HG03280 (cell line): ENCODE results near the gene MECP2.

Experiments used
- ATAC-seq: cut with Tn5 transposase; IDR thresholded peaks from one replicate; pipeline ENCODE4 v1.9.1; 2021; ENCODE audit warnings: mild to moderate bottlenecking, moderate library complexity; ENCODE audit not compliant: unreplicated experiment

The MECP2 gene

DNA sequence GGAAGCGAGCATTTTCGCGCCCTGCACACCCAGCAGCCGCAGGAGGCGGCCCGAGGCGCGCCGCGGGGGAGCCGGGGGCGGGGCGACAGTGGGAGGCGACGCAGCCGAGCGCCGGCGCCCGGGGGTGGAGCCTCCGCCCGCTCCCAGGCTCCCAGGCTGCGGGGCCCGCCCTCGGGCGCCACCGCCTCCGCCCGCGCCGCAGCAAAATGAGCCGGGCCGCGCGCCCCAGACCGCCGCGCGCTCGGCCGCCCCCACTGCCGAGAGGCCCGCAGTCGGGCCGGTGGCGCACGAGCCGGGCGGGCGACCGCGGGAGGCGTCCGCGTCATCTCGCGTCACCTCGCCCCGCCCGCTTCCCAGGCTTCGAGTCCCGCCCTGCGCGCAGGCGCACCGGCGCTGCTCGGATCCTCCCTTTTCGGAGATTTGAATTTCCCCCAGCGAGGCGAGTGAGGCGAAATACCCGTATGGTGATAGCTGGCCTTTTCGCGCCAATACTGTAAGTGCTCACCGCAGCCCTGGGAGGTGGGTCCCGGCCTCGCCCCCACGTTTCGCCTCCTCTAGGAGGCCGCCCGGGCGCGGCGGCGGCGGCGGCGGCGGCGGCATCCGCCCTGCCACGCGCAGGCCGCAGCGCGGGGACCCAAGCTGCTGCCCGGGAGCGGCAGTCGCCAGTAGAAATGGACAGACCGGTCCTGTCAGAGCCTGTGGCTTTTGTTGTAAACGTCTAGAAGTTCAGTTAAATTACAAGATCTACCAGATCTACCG is 125.0 kb downstream of the MECP2 start, which contains the start of gene TMEM187:
Gene TMEM187, plus strand, starts transcription at position 387 of the 759 bp plus-strand sequence. CDS start 9,309 bp downstream, outside the sequence.
- ATAC-seq = peak; percentile 54
